ENCODE results near the gene SLC39A12.

DNA sequence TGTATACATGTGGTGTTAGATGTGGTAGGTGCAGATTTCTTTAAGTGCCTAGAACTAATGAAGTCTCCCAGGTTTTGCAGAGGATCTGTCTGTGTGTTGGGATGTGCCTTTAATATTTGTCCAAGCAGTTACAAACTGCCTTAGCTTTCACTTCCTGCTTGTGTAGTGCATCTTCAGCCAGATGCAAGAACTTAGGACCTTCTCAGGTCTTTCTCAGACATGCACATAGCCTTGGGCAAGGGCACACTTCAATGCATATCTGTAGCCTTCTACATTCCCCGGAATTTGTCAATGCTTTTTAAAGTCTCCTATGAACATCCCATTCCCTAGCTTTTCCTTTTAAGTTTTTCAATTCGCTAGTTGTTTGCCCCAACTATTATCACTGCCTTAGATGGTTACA is 47.2 kb upstream of the SLC39A12 start:
- TF ChIP-seq, protein P1, sequence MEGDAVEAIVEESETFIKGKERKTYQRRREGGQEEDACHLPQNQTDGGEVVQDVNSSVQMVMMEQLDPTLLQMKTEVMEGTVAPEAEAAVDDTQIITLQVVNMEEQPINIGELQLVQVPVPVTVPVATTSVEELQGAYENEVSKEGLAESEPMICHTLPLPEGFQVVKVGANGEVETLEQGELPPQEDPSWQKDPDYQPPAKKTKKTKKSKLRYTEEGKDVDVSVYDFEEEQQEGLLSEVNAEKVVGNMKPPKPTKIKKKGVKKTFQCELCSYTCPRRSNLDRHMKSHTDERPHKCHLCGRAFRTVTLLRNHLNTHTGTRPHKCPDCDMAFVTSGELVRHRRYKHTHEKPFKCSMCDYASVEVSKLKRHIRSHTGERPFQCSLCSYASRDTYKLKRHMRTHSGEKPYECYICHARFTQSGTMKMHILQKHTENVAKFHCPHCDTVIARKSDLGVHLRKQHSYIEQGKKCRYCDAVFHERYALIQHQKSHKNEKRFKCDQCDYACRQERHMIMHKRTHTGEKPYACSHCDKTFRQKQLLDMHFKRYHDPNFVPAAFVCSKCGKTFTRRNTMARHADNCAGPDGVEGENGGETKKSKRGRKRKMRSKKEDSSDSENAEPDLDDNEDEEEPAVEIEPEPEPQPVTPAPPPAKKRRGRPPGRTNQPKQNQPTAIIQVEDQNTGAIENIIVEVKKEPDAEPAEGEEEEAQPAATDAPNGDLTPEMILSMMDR (IDR thresholded peaks at IDR 0.05), result no peak
- TF ChIP-seq POLR2A (IDR thresholded peaks at IDR 0.05), result no peak
